ENCODE data around the gene PDGFRA.
"Not testable (repeated sequence)": the region's sequence is repeated elsewhere in the genome, so short reads cannot be mapped to it uniquely, and the experiment has no call there.

Gene PDGFRA

DNA sequence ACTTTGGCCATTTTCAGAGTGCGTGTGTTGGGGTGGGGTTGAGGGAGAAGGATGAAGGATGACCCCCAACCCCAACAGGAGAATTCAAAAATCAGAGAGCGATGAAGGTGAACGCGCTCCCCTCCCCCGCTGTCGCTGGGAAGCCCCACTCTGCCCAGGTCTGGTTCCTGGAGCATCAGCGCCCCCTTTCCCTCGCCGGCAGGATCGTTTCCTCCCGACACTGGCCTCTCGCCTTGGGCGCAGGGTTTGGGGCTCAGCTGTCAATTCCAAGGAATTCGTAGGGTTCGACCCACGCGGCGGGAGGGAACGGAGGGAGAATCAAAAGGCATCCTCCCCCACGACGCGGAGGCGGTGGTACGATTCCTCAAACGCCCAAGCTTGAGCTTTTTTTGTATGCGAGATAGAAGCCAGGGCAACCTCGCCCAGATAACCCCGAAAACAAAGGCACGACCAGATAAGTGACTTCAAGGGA lies 1.0 kb upstream of the PDGFRA start:
- DNase-seq = peak; percentile 86

DNA sequence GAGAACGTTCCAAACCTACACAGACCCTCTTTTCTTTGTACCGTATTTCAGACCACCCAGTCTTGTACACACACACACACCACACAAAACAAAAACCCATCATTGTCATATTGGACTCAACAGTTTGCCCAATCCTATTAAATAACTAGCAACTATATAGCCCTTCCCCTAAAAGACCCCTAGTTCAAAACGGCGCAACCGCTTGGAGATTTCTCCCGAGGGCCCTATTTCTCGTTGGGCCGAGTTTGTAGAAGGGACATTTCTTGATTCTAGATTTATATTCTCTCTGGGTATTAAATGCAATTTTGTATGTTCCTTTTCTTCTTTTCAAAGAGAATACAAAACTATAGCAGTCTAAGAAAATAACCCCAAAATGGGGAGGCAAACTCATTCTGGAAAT lies 547 bp upstream of the PDGFRA start:
- DNase-seq = no peak

DNA sequence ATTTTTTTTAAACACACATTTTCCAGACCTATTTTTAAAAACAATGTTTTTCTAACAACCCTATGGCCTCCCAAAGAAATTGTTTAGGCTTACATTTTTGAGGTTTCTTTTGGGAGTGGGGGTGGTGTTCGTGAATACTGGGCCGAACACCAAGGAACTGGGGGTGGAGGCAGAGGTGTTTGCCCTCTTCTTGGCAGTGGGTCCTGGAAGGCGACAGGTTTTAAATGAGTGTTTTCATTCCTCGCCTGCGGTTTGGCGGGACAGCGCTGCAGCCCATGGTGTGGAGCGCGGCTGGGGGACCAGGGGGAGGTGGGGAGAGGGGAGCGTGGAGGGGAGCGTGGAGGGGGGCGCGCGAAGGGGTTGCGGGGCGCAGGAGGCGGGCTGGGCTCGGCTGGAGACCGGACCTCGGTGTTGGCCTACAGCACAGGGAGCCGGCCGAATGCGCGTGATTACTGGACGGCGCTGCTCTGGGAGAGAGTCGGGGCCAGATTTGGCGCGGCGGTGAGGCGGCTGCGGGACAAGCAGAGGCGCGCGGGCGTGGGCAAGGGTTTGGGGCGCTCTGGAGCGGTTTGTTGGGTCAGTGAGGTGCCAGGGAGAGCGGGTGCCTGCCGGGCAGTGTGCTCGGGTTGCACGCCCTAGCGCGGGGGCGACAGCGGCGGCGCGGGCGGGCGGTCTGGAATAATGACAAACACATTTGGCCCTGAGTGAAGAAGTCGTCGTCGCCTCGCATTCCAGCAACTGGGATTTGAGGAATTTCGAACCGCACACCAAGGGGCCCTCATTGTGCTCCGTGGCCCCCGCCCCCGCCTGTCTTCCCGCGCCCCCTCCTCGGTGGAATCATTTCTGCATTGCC lies 764 bp downstream of the PDGFRA start:
- DNase-seq = peak; percentile 68

DNA sequence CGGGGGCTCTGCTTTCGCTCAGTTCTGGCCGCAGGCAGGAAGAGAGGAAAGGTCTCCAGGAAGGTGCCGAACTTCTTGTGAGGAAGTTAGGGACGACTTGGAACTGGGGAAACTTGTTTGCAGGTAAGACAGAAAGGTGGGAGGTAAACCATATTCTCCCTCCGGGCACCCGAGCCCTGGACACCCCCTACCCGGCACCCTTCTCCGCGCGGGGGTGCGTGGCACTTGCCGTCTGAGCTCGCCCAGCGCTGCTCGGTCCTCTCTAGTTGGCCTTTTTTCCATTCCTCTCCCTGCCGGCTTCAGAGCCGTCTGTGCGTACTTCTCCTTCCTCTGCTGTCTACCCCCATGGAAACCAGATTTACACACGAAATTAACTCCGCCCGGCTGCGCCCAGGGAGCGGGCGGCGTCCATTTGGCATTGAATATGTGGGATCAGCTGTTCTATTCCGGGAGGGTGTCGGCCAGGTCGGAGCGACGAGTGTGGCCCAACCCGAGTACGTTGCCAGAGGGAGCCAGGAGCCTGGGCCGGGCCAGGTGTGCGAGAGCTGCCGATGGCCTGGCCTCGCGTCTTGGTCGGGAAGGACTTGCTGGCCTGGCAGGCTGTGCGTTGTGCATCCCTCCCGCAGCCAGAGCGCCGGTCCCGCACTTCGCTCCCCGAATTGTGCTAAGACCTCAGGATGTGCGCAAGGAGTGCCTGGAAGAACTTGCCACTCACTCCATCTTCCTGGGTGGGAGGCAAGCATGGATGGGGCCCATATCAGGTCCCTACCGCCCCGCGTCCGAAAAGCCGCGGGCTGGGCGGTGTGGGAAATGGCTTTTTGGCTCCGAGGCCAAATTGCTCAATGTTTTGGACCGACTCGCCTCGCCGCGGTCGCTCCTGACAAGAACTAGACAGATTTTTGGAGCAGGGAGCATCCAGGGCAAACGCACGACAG lies 1.7 kb downstream of the PDGFRA start:
- DNase-seq = peak; percentile 63

DNA sequence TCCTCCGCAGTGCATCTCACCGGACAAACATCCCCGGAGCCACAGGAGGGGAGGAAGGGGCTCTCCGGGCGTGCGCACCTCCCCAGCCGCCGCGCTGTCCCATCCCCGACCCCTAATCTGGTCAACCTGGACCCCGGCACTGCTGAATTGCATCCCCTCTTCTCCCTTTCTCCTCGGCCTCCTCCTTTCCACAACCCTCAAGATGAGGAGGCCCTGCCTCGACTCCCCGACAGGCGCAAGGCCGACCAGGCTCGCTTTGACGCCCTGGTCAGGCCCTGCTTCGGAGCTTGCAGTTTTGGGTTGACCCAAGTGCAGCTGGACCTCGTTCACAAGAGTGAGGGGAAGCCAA lies 2.3 kb downstream of the PDGFRA start:
- no peak for DNase-seq

DNA sequence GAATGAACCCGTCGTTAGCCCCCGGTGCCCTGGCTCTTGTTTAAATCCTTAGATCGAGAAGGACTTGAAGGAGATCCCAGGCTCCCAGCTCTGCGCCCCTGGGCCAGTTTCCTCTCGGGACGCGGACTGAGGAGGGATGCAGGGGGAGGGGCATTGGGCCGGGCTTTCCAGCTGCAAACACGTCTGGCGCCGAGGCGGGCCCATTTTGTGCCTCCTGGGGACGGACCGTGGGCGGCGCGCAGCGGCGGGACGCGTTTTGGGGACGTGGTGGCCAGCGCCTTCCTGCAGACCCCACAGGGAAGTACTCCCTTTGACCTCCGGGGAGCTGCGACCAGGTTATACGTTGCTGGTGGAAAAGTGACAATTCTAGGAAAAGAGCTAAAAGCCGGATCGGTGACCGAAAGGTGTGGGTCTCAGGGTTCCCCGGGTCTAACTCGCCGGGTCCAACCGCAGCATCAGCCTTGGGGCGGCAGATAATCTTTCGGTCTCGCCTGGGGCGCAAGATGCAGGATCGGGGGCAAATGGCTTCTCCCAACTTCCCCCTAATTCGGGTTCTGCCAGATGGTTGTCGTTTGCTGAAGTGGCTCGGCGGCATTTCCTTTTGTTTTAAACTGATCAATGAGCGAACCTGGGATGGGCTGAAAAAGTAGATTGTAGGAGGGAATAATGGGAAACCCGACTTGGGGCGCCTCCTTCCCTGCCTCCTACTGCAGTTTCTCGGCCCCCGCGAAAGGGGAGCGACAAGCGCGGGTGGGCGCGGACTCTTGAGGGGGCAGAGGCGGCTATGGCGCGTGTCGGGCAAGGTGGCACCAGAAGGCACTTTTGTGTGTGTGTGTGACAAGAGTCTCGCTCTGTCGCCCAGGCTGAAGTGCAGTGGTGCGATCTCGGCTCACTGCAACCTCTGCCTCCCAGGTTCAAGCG lies 2.9 kb downstream of the PDGFRA start:
- peak; percentile 75 for DNase-seq

DNA sequence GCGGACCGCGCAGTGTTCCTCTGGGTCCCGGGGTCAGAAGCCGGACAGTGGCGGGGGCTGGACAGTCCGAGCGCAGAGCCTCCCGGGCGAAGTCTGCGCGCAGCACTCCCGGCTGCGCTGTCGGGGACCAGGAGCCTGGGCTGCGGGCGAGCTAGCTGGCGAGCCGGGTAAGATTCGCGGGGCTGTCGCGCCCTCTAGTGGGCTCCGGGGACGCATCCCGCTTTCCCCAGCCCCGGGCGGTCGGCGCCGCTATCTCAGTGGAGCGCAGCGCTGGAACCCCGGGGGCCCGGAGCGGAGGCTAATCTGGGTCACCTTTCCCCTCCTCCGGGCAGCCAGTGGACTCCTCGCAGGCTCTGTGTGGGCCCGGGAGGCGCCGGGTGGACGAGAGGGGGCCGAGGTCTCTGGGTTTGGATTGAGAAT lies 4.2 kb downstream of the PDGFRA start:
- DNase-seq = peak; percentile 93

DNA sequence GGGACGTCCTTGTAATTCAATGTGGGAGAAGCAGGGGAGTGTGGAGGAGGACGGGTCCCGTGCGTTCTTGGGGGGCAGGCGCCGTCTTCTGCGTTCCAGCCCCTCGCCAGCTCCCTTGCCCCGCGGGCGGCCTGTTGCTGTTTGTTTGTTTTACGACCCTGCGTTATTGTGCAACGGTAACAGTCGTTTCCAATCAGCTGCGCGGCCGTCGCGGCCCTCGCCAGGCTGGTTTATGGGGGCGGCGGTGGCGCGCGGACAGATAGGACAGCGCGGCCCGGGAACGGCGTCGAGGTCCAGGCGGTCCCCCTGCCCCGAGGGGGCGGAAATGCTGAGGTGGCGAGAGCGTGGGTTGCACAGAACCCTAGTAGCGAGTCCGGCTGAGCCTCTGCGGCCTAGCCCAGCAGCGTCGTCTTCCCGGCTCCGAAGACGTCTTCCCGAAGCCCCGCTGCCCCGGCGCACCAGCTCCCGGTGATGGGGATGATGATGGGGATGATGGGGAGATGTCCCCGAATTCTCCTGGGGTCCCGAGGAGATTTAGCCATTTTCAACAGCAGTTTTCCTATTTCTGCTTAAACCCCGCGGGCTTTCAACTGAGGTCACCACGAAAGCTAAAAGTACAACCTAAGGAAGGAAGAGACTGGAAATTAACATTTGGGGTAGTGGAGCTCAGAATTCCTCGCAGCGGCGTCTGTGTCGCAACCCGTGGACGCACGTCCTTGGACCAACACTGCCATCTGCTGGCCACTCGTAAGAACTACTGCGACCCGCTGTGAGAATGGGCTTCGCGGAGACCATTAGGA lies 4.8 kb downstream of the PDGFRA start:
- DNase-seq = peak; percentile 83

DNA sequence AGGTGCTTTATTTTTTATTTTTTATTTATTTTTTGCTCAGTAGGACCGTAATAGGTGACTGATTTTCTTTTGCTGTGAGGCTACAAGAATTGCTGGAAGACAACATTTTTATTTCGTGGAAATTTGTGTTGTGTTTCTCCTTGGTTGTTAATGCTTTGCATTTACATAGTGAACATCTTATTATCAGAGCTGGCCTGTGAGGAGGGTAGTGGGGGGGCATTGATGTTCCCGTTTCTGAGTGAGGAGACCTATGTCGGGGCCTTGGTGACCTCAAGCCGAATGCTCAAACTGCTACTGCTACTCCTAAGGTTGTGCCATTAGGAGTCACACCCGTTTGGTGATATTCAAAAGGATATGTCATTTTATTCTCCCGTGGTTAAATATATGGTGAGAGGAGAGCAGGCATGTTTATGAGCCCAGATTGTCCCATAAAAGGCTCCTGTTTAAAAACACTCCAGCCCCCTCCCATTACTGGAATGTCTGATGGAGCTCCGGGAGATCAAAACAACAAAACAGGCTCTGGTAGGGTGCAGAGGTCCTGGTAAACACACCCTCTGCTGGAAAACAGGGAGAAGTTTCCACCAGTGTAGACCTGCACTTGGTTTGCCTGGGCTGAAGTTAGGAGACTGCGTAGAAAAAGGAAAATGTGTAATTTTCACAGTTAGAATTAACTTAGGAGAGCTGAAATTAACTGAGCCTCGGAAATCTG lies 5.6 kb downstream of the PDGFRA start:
- peak; percentile 56 for DNase-seq

DNA sequence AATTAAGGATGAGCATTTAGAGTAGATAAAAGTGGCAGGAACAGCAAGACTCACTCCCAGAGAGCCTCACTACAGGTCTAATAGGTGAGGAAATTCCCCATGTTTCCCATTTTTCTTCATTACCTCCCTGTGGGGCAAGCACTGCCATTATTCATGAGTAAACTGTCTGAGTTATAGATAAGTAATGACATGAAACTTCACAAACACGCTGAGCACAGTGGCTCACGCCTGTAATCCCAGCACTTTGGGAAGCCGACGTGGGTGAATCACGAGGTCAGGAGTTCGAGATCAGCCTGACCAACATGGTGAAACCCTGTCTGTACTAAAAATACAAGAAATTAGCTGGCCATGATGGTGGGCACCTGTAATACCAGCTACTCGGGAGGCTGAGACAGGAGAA lies 7.2 kb downstream of the PDGFRA start:
- peak; percentile 17 for DNase-seq

DNA sequence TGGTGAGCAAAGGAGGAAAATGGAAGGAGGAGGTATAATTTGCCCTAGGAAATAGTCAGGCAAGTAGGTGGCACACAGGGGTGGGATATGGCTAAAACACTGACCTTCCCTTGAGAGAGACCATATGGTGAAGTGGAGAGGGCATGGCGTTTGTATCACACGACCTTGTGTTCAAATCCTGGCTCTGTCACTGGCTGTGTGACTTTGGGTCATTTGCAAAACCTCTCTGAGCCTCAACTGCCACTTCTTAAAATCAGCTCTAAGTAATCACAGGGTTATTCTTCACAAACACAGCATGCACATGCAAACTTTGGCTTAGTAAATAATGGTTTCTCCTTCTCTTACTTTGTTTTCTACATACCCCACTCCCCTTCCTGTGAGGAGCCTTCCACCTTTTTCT lies 8.7 kb downstream of the PDGFRA start:
- DNase-seq = peak; percentile 12

DNA sequence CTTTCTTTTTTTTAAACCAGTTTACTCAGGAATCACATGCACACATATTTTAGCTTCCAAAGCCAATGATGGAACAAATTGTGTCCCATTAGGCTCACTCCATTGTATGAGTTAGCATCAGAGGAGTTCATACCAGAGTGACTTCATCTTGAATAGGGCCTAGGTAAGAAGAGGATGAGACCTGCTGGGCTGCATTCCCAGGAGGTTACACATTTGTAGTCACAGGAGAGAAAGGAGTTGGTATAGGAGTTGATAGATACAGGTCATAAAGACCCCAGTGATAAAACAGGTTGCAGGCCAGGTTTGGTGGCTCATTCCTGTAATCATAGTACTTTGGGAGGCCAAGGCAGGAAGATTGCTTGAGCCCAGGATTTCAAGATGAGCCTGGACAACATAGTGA lies 9.3 kb downstream of the PDGFRA start:
- peak; percentile 67 for DNase-seq

DNA sequence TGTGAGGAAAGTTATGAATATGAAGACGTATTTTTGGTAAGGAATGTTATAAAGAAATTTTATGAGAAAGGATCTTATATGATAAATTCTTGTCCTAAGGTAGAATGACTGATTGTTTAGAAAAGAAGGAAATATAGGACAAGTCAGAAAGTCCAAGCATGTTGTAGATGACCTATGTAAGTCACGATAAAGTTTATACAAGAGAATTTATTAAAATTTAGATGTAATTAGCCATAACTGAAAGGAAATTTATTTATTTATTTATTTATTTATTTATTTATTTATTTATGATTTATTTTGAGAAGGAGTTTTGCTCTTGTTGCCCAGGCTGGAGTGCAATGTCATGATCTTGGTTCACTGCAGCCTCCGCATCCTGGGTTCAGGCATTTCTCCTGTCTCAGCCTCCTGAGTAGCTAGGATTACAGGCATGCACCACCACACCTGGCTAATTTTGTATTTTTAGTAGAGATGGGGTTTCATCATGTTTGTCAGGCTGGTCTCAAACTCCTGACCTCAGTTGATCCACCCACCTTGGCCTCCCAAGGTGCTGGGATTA lies 12.3 kb downstream of the PDGFRA start:
- DNase-seq = not testable (repeated sequence)

DNA sequence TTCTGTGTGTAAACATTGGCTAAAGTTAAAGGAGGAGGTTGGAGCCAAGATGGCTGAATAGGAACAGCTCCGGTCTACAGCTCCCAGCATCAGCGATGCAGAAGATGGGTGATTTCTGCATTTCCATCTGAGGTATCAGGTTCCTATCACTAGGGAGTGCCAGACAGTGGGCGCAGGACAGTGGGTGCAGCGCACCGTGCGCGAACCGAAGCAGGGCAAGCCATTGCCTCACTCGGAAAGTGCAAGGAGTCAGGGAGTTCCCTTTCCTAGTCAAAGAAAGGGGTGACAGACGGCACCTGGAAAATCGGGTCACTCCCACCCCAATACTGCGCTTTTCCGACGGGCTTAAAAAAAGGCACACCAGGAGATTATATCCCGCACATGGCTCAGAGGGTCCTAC lies 14.4 kb downstream of the PDGFRA start:
- not testable (repeated sequence) for DNase-seq

DNA sequence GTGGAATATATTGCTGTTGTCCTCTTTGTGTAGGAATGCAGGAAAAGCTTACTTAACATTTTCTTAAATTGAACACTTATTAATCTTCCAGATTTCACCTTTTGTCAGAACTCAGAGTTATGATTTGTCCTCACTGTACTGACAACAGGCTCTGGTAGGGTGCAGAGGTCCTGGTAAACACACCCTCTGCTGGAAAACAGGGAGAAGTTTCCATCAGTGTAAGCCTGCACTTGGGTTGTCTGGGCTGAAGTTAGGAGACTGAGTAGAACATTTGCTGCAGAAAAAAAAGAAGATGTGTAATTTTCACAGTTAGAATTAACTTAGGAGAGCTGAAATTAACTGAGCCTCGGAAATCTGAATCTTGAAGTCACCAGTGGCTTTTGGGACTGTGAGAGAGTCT lies 23.2 kb downstream of the PDGFRA start:
- DNase-seq = not testable (repeated sequence)

DNA sequence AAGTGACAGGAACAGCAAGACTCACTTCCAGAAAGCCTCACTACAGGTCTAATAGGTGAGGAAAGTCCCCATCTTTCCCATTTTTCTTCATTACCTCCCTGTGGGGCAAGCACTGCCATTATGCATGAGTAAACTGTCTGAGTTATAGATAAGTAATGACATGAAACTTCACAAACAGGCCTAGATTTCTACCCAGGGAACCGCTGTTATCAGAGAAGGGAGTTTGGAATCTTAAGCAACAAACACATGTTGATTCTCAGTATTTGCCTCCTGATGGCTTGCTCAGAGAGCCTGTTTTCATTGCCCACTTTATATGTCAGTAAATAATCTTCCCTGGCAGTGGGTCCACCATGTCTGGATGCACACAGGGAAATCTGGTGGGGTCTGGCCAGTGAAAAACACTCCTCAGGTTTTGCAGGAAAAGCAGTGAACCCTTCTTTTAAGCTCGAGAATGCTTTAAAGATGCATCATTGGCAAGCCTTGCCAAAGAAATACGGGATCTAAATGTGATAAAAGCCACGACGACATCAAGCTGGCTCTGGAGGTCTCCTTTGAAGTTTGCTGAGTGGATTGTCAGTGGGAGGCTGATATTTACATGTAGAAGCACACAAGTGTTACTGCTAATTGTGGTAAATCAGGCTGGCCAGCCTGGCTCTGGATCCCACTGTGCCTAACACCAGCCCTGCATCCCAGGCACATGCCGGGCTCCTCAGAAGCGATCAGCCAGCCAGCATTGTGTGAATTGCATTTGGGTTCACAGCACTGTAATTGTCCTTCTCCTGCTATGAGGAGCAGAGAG lies 25.2 kb downstream of the PDGFRA start:
- no peak for DNase-seq

DNA sequence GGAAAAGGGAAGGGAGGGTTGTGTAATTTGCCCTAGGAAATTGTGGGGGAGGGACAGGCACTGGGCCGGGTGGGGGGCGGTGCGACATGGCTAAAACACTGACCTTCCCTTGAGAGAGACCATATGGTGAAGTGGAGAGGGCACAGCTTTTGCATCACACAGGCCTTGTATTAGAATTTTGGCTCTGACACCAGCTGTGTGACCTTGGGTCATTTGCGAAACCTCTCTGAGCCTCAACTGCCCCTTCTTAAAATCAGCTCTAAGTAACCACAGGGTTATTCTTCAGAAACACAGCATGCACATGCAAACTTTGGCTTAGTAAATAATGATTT lies 25.8 kb downstream of the PDGFRA start:
- DNase-seq = no peak

DNA sequence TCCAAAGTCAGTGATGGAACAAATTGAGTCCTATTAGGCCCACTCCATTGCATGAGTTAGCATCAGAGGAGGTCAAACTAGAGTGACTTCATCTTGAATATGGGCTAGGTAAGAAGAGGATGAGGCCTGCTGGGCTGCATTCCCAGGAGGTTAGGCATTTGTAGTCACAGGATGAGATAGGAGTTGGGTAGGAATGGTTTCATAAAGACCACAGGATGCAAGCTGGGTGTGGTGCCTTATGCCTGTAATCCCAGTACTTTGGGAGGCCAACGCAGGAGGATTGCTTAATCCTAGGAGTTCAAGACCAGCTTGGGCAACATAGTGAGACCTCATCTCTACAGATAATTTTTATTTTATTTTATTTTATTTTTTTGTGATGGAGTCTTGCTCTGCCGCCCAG lies 26.8 kb downstream of the PDGFRA start:
- DNase-seq = no peak

DNA sequence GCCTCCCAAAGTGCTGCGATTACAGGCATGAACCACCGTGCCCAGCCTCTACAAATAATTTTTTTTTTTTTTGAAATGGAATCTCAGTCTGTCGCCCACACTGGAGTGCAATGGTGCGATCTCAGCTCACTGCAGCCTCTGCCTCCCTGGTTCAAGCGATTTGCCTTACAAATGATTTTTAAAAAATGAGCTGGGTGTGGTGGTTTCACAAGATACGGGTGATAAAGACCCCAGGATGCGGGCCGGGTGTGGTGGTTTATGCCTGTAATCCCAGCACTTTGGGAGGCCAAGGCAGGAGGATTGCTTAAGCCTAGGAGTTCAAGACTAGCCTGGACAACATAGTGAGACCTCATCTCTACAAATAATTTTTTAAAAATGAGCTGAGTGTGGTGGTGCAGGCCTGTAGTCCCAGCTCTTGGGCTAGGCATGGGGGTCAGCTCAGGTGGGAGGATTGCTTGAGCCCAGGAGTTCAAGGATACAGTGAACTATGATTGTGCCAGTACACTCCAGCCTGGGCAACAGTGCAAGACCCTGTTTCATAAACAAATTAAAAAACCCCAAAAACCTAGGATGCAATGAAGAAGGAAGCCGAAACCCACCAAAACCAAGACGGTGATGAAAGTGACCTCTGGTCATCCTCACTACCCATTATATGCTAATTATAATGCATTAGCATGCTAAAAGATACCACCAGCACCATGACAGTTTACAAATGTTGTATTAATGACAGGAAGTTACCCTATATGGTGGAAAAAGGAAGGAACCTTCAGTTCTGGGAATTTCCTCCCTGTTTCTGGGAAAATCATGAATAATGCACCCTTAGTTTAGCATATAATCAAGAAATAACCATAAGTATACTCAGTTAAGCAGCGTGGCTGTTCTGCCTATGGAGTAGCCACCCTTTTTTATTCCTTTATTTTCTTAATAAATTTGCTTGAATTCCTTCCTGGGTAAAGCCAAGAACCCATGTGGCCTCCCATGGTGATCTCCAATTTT lies 27.7 kb downstream of the PDGFRA start:
- no peak for DNase-seq

Data from islet precursor cell (in vitro differentiated cells).